BE2C (cell line): ENCODE data around the gene TRIM2.

ENCODE experiments used
- DNase-seq: peaks from one replicate; pipeline ENCODE4 v3.0.0-alpha.2; 2020
- H3K27me3 ChIP-seq: fragments of 250-450 bp; sonication (Bioruptor Pico); 2 replicates; pipeline ENCODE4 v1.5.1; 2020; ENCODE audit warnings: mild to moderate bottlenecking
- H3K36me3 ChIP-seq: fragments of 250-450 bp; sonication (Bioruptor Pico); 2 replicates; pipeline ENCODE4 v1.5.1; 2020; ENCODE audit warnings: mild to moderate bottlenecking
- H3K4me1 ChIP-seq: fragments of 250-450 bp; sonication (Bioruptor Pico); 2 replicates; pipeline ENCODE4 v1.5.1; 2020
- H3K4me3 ChIP-seq: 2 replicates; pipeline ENCODE4 v1.5.1; 2011; ENCODE audit warnings: low read depth, low read length
- H3K9me3 ChIP-seq: fragments of 250-450 bp; sonication (Bioruptor Pico); 2 replicates; pipeline ENCODE4 v1.5.1; 2020
- CTCF ChIP-seq: IDR thresholded peaks from 2 replicates; pipeline ENCODE4 v1.5.1; 2012; ENCODE audit warnings: mild to moderate bottlenecking, low read depth, low read length

TRIM2 gene

GRCh38 chr4:153275380-153276276, 71.4 kb downstream of the TRIM2 start:
- Histone ChIP-seq H3K36me3 (peaks cover 35% of the 10 kb centered on the region), H3K9me3 (no peaks in the 10 kb centered on the region), H3K4me3 (no peak overlapping the region), H3K27me3 (no peaks in the 10 kb centered on the region), H3K4me1 (no peaks in the 10 kb centered on the region)
- DNase-seq: no peak
- TF ChIP-seq CTCF: no peak

GRCh38 chr4:153276971-153277370, 72.7 kb downstream of the TRIM2 start:
- no peak for TF ChIP-seq CTCF
- no peaks in the 10 kb centered on the region for H3K9me3 ChIP-seq

GRCh38 chr4:153281476-153281875, 77.2 kb downstream of the TRIM2 start:
- Histone ChIP-seq H3K4me1 (no peaks in the 10 kb centered on the region), H3K9me3 (no peaks in the 10 kb centered on the region), H3K36me3 (peaks cover 41% of the 10 kb centered on the region), H3K27me3 (no peaks in the 10 kb centered on the region), H3K4me3 (no peak overlapping the region)
- no peak for DNase-seq
- no peak for TF ChIP-seq CTCF

More at GRCh38 chr4:153276971-153277370, 72.7 kb downstream of the TRIM2 start:
- no peak for DNase-seq
- no peaks in the 10 kb centered on the region for H3K4me1 ChIP-seq
- H3K27me3 ChIP-seq: no peaks in the 10 kb centered on the region
- H3K4me3 ChIP-seq: no peak overlapping the region
- peaks cover 46% of the 10 kb centered on the region for H3K36me3 ChIP-seq

- no peaks in the 10 kb centered on the region for H3K9me3 ChIP-seq
- H3K4me3 ChIP-seq: no peak overlapping the region
- no peaks in the 10 kb centered on the region for H3K27me3 ChIP-seq
- no peak for TF ChIP-seq CTCF
- H3K4me1 ChIP-seq: no peaks in the 10 kb centered on the region
- DNase-seq: no peak
- H3K36me3 ChIP-seq: peaks cover 36% of the 10 kb centered on the region
Measured at GRCh38 chr4:153282023-153282422, 77.8 kb downstream of the TRIM2 start.

- no peaks in the 10 kb centered on the region for H3K9me3 ChIP-seq
- no peak overlapping the region for H3K4me3 ChIP-seq
- H3K4me1 ChIP-seq: no peaks in the 10 kb centered on the region
- H3K27me3 ChIP-seq: no peaks in the 10 kb centered on the region
- no peak for DNase-seq
- TF ChIP-seq CTCF: no peak
- peaks cover 33% of the 10 kb centered on the region for H3K36me3 ChIP-seq
Measured at GRCh38 chr4:153283260-153283659, 79.0 kb downstream of the TRIM2 start.

GRCh38 chr4:153290134-153290533, 85.9 kb downstream of the TRIM2 start:
- Histone ChIP-seq H3K9me3 (no peaks in the 10 kb centered on the region), H3K4me3 (no peak overlapping the region), H3K4me1 (peaks cover 5% of the 10 kb centered on the region; the same call in 1 of the 2 replicates), H3K36me3 (peaks cover 28% of the 10 kb centered on the region), H3K27me3 (no peaks in the 10 kb centered on the region)
- no peak for TF ChIP-seq CTCF
- DNase-seq: no peak
